Caco-2 (cell line): ENCODE results near the gene TFDP3. TPM values are rescaled to one million over a fixed set of nuclear protein-coding genes. Genes with fewer than 3 reads are reported as not detected.

Experiments
- BruUV-seq: library from RNA; stranded (reverse); fragments of 400-500 nt; replicated peaks from 2 replicates; lab custom pipeline; 2021; lab: Mats Ljungman, UMichigan
- CTCF ChIA-PET: fragments of 300-600 bp; sonication (Branson Sonifier 250); formaldehyde crosslinking; loops from one replicate; lab custom pipeline; 2022; ENCODE audit warnings: antibody characterized with exemption; lab: Charles Lee
- POLR2A ChIA-PET: fragments of 300-600 bp; sonication (Branson Sonifier 250); formaldehyde crosslinking; loops from one replicate; lab custom pipeline; 2022; ENCODE audit warnings: antibody characterized with exemption; lab: Charles Lee
- DNase-seq, 2 experiments: peaks; one replicate each; pipeline versions ENCODE4 v3.0.0 to v3.0.0-alpha.2; 2020 to 2022
- H3K27me3 ChIP-seq: replicated peaks from 2 replicates; pipeline ENCODE4 v1.6.0; 2011; ENCODE audit warnings: low read length; ENCODE audit not compliant: control insufficient read depth, insufficient read depth
- H3K36me3 ChIP-seq: 2 replicates; pipeline ENCODE4 v1.5.1; 2011; ENCODE audit warnings: low read length; ENCODE audit not compliant: control insufficient read depth, insufficient read depth
- H3K4me1 ChIP-seq: fragments of 250-450 bp; sonication (Bioruptor Pico); 2 replicates; pipeline ENCODE4 v1.5.1; 2020; ENCODE audit warnings: mild to moderate bottlenecking
- H3K4me3 ChIP-seq: 2 replicates; pipeline ENCODE4 v1.5.1; 2011; ENCODE audit warnings: low read depth, mild to moderate bottlenecking, control low read depth, low read length
- H3K9me3 ChIP-seq: fragments of 250-450 bp; sonication (Bioruptor Pico); 2 replicates; pipeline ENCODE4 v1.5.1; 2020; ENCODE audit warnings: mild to moderate bottlenecking, moderate library complexity
- H3K27ac Mint-ChIP-seq: one replicate; pipeline ENCODE4 v1.8.0; 2022; ENCODE audit warnings: mixed read lengths; ENCODE audit not compliant: unreplicated experiment
- H3K27me3 Mint-ChIP-seq: one replicate; pipeline ENCODE4 v1.8.0; 2022; ENCODE audit warnings: mixed read lengths; ENCODE audit not compliant: insufficient read depth, unreplicated experiment
- H3K36me3 Mint-ChIP-seq: one replicate; pipeline ENCODE4 v1.8.0; 2022; ENCODE audit warnings: mild to moderate bottlenecking, mixed read lengths; ENCODE audit not compliant: insufficient read depth, unreplicated experiment
- H3K4me1 Mint-ChIP-seq: one replicate; pipeline ENCODE4 v1.8.0; 2022; ENCODE audit warnings: low read depth, mixed read lengths; ENCODE audit not compliant: unreplicated experiment
- H3K4me3 Mint-ChIP-seq: one replicate; pipeline ENCODE4 v1.8.0; 2022; ENCODE audit warnings: mild to moderate bottlenecking, moderate library complexity, mixed read lengths; ENCODE audit not compliant: unreplicated experiment
- H3K9me3 Mint-ChIP-seq: one replicate; pipeline ENCODE4 v1.8.0; 2022; ENCODE audit warnings: mixed read lengths; ENCODE audit not compliant: unreplicated experiment
- CTCF ChIP-seq, 2 experiments: fragments of 200-600 bp in 1 of 2; IDR thresholded peaks; 1 replicate in 1 of 2; 2 replicates in 1 of 2; pipeline versions ENCODE4 v1.5.1 to v1.8.0; 2011 to 2022; ENCODE audit warnings: antibody characterized with exemption in 1 of 2, control low read depth in 1 of 2, inconsistent platforms in 1 of 2, low read depth in 1 of 2, low read length in 1 of 2, mild to moderate bottlenecking in 1 of 2, moderate library complexity in 1 of 2; ENCODE audit not compliant: insufficient read depth in 1 of 2, severe bottlenecking in 1 of 2, unreplicated experiment in 1 of 2
- intact Hi-C: fragments of 100-400 bp; cut with micrococcal nuclease; formaldehyde crosslinking; loops from one replicate; pipeline ENCODE4 v1.10.0; 2022; ENCODE audit not compliant: unreplicated experiment
- total RNA-seq: library from RNA; stranded (reverse); gene quantifications from 2 replicates; pipeline ENCODE4 v1.2.3, GENCODE V29; 2022

TFDP3 gene
- total RNA-seq, 1 experiment from 2014 or later = not detected

DNA sequence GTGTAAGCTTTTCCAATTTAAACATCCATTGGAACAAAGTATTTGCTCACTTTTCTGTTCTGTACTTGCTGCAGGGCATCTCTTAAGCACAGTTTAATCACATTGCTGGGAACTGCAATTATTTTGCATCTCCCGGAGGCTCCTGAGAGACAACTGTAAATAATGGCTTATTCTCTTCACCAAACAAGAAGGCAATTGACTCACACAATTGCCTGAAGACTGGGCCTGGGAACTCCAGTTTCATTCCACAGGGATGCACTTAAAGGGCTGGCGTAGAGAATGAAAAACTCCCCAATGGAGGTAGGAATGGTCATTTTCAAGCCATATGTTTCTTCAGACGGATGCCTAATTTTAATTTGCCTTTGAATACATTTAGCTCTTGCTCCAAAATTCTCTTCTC, 29.5 kb downstream of the TFDP3 start:
- no peaks in the 10 kb centered on the region for H3K27me3 ChIP-seq
- no peak overlapping the region for H3K27ac Mint-ChIP-seq
- intact Hi-C loops = no loop called here
- no peaks in the 10 kb centered on the region for H3K36me3 Mint-ChIP-seq
- no peaks in the 10 kb centered on the region for H3K36me3 ChIP-seq
- H3K9me3 Mint-ChIP-seq = no peaks in the 10 kb centered on the region
- H3K4me3 ChIP-seq = no peak overlapping the region
- no peaks in the 10 kb centered on the region for H3K27me3 Mint-ChIP-seq
- POLR2A ChIA-PET = no interaction called here
- no peak for DNase-seq
- H3K4me3 Mint-ChIP-seq = no peak overlapping the region
- H3K4me1 Mint-ChIP-seq = no peaks in the 10 kb centered on the region
- CTCF ChIA-PET = no interaction called here
- no peaks in the 10 kb centered on the region for H3K4me1 ChIP-seq
- BruUV-seq = no TSS peak
- TF ChIP-seq CTCF (IDR thresholded peaks at IDR 0.05; ENCODE audit: insufficient read depth in 1 of 2, low read depth in 1 of 2, low read length in 1 of 2, severe bottlenecking in 1 of 2, unreplicated experiment in 1 of 2) = no peak
- no peaks in the 10 kb centered on the region for H3K9me3 ChIP-seq

- H3K36me3 ChIP-seq = no peaks in the 10 kb centered on the region
- no peak for DNase-seq
- CTCF ChIA-PET = no interaction called here
- Mint-ChIP-seq H3K27ac (no peak overlapping the region), H3K36me3 (no peaks in the 10 kb centered on the region), H3K9me3 (no peaks in the 10 kb centered on the region), H3K4me3 (no peak overlapping the region), H3K27me3 (no peaks in the 10 kb centered on the region), H3K4me1 (no peaks in the 10 kb centered on the region)
- no TSS peak for BruUV-seq
- H3K9me3 ChIP-seq = no peaks in the 10 kb centered on the region
- POLR2A ChIA-PET = no interaction called here
- H3K27me3 ChIP-seq = no peaks in the 10 kb centered on the region
- intact Hi-C loops = no loop called here
- no peak overlapping the region for H3K4me3 ChIP-seq
- no peaks in the 10 kb centered on the region for H3K4me1 ChIP-seq
- TF ChIP-seq CTCF (IDR thresholded peaks at IDR 0.05; ENCODE audit: insufficient read depth in 1 of 2, low read depth in 1 of 2, low read length in 1 of 2, severe bottlenecking in 1 of 2, unreplicated experiment in 1 of 2) = no peak
These were observed 32.2 kb downstream of the TFDP3 start for GRCh38 chrX:133185938-133186337.

- no peaks in the 10 kb centered on the region for H3K36me3 Mint-ChIP-seq
- POLR2A ChIA-PET = no interaction called here
- no peak for TF ChIP-seq CTCF (IDR thresholded peaks at IDR 0.05; ENCODE audit: insufficient read depth in 1 of 2, low read depth in 1 of 2, low read length in 1 of 2, severe bottlenecking in 1 of 2, unreplicated experiment in 1 of 2)
- no peaks in the 10 kb centered on the region for H3K4me1 Mint-ChIP-seq
- no peaks in the 10 kb centered on the region for H3K27me3 Mint-ChIP-seq
- no peak overlapping the region for H3K4me3 Mint-ChIP-seq
- no peak overlapping the region for H3K27ac Mint-ChIP-seq
- Histone ChIP-seq H3K4me1 (no peaks in the 10 kb centered on the region), H3K9me3 (no peaks in the 10 kb centered on the region), H3K27me3 (no peaks in the 10 kb centered on the region), H3K36me3 (no peaks in the 10 kb centered on the region), H3K4me3 (no peak overlapping the region)
- DNase-seq = no peak
- intact Hi-C loops = no loop called here
- CTCF ChIA-PET = no interaction called here
- BruUV-seq = no TSS peak
- H3K9me3 Mint-ChIP-seq = no peaks in the 10 kb centered on the region
These were observed 33.0 kb downstream of the TFDP3 start for GRCh38 chrX:133185119-133185518.
